GM12878 (cell line): ENCODE results near the gene EIF1. TPM values are rescaled to one million over a fixed set of nuclear protein-coding genes. Genes with fewer than 3 reads are reported as not detected.

Source experiments
- ATAC-seq: fragments of 200-7000 bp; cut with Tn5 transposase; 3 replicates; pipeline ENCODE4 v1.9.1; 2020; ENCODE audit warnings: mild to moderate bottlenecking, moderate library complexity
- BruUV-seq: library from RNA; stranded (reverse); fragments of 400-500 nt; replicated peaks from 2 replicates; lab custom pipeline; 2021; lab: Mats Ljungman, UMichigan
- CTCF ChIA-PET: fragments of 300-600 bp; sonication (Branson Sonifier 250); formaldehyde crosslinking; extraction: SDS; loops from one replicate; lab custom pipeline; 2021; ENCODE audit warnings: inconsistent platforms; lab: Yijun Ruan, JAX
- POLR2A ChIA-PET: fragments of 350-600 bp; formaldehyde crosslinking; extraction: SDS; loops from one replicate; lab custom pipeline; 2021; ENCODE audit warnings: inconsistent platforms; lab: Charles Lee
- RAD21 ChIA-PET: fragments of 300-600 bp; sonication (Branson Sonifier 250); formaldehyde crosslinking; loops from one replicate; lab custom pipeline; 2023; ENCODE audit warnings: antibody characterized with exemption; ENCODE audit not compliant: unreplicated experiment; lab: Charles Lee
- SMC1A ChIA-PET: fragments of 300-600 bp; sonication (Branson Sonifier 250); formaldehyde crosslinking; loops from one replicate; lab custom pipeline; 2023; ENCODE audit not compliant: unreplicated experiment, uncharacterized antibody; lab: Charles Lee
- DNase-seq: peaks from one replicate; pipeline ENCODE4 v3.0.0-alpha.2; 2011; ENCODE audit warnings: low read depth, low spot score
- FAIRE-seq: peaks from 3 replicates; lab custom pipeline; 2011; peaks lifted over from hg19 to GRCh38; lab: Jason Lieb, UNC
- H2AFZ ChIP-seq: 2 replicates; pipeline ENCODE4 v1.6.0; 2011; ENCODE audit warnings: low read depth, low read length, control low read depth; ENCODE audit not compliant: control insufficient read depth
- H3K27ac ChIP-seq: 2 replicates; pipeline ENCODE4 v1.5.1; 2011; ENCODE audit warnings: control low read depth; ENCODE audit not compliant: control insufficient read depth, insufficient read depth
- H3K27me3 ChIP-seq, 2 experiments: replicated peaks in 1 of 2; 2 replicates each; pipeline versions ENCODE4 v1.6.0 to v1.6.1; 2011; ENCODE audit warnings: low read length in 1 of 2; ENCODE audit not compliant: control insufficient read depth in 2 of 2, insufficient read depth in 2 of 2
- H3K36me3 ChIP-seq, 2 experiments: 2 replicates each; pipeline ENCODE4 v1.5.1; 2011; ENCODE audit warnings: low read length in 1 of 2; ENCODE audit not compliant: control insufficient read depth in 2 of 2, insufficient read depth in 2 of 2
- H3K4me1 ChIP-seq: 2 replicates; pipeline ENCODE4 v1.6.1; 2011; ENCODE audit warnings: mild to moderate bottlenecking, low read length, moderate library complexity, mixed read lengths; ENCODE audit not compliant: control insufficient read depth, insufficient read depth
- H3K4me2 ChIP-seq: 2 replicates; pipeline ENCODE4 v1.6.0; 2011; ENCODE audit warnings: control low read depth; ENCODE audit not compliant: control insufficient read depth, insufficient read depth
- H3K4me3 ChIP-seq: fragments of 200-600 bp; sonication (generic); 2 replicates; pipeline ENCODE4 v1.5.1; 2016
- H3K79me2 ChIP-seq: 2 replicates; pipeline ENCODE4 v1.6.0; 2011; ENCODE audit warnings: low read length; ENCODE audit not compliant: control insufficient read depth, insufficient read depth
- H3K9ac ChIP-seq: 2 replicates; pipeline ENCODE4 v1.8.0; 2011; ENCODE audit warnings: low read length, control low read depth, mixed read lengths; ENCODE audit not compliant: control insufficient read depth, insufficient read depth
- H3K9me3 ChIP-seq: replicated peaks from 3 replicates; pipeline ENCODE4 v1.5.1; 2011; ENCODE audit warnings: mild to moderate bottlenecking, low read length; ENCODE audit not compliant: control insufficient read depth, insufficient read depth
- H4K20me1 ChIP-seq: 2 replicates; pipeline ENCODE4 v1.6.0; 2011; ENCODE audit not compliant: control insufficient read depth, insufficient read depth
- PBX3 ChIP-seq: IDR thresholded peaks from 2 replicates; pipeline ENCODE4 v1.6.1; 2011; ENCODE audit warnings: mild to moderate bottlenecking, low read depth, low read length, moderate library complexity; ENCODE audit not compliant: insufficient replicate concordance
- SMC3 ChIP-seq: IDR thresholded peaks from 2 replicates; pipeline ENCODE4 v1.6.1; 2011; ENCODE audit warnings: low read length, improper control_type of control experiment, borderline replicate concordance
- SRF ChIP-seq, 2 experiments: IDR thresholded peaks; 2 replicates each; pipeline ENCODE4 v1.6.1; 2011; ENCODE audit warnings: low read depth in 2 of 2, low read length in 2 of 2, mild to moderate bottlenecking in 1 of 2, moderate library complexity in 1 of 2
- WGBS: methylation state at CpG from one replicate; pipeline ENCODE4 v1.1.6; 2016; ENCODE audit warnings: low lambda C conversion rate; ENCODE audit not compliant: insufficient replicate concordance, insufficient coverage; ENCODE audit errors: missing lambda C conversion rate; 5-methylcytosine and 5-hydroxymethylcytosine counted together
- in situ Hi-C: fragments of 300-500 bp; cut with MboI; formaldehyde crosslinking; loops from 9 replicates; pipeline ENCODE4 v1.14.3; 2018; ENCODE audit warnings: mixed read lengths
- intact Hi-C: fragments of 100-400 bp; cut with micrococcal nuclease; formaldehyde crosslinking; loops from one replicate; pipeline ENCODE4 v1.14.2; 2022; ENCODE audit not compliant: unreplicated experiment
- polyA plus RNA-seq, 11 experiments: library from polyadenylated mRNA; depleted of rRNA in 4 of 11; unstranded in 6 of 11; stranded (reverse) in 5 of 11; fragments of >200 nt; fragmentation: Nextera tagmentation in 4 of 11; fragmentation: Illumina TruSeq in 1 of 11; extraction: Ambion mirVana in 4 of 11; extraction: Trizol in 1 of 11; gene quantifications; 1 replicate in 1 of 11; 2 replicates in 10 of 11; pipeline versions ENCODE4 v1.2.1 to v1.2.3, GENCODE V29; 2011 to 2016; ENCODE audit warnings: inconsistent platforms in 2 of 11, missing spikeins in 2 of 11, low read depth in 1 of 11
- total RNA-seq, 4 experiments: library from RNA; depleted of rRNA in 3 of 4; stranded (reverse); fragments of >200 nt in 3 of 4; fragmentation: Illumina TruSeq in 1 of 4; extraction: Trizol in 1 of 4; gene quantifications; 2 replicates each; pipeline versions ENCODE4 v1.2.1 to v1.2.3, GENCODE V29; 2013 to 2021

The EIF1 gene
- total and polyA plus RNA-seq, 10 of the 15 experiments (the other 5 are each of a cell fraction or from before 2014, with no cell fraction given): 39.4 to 815 (median 480) TPM

DNA sequence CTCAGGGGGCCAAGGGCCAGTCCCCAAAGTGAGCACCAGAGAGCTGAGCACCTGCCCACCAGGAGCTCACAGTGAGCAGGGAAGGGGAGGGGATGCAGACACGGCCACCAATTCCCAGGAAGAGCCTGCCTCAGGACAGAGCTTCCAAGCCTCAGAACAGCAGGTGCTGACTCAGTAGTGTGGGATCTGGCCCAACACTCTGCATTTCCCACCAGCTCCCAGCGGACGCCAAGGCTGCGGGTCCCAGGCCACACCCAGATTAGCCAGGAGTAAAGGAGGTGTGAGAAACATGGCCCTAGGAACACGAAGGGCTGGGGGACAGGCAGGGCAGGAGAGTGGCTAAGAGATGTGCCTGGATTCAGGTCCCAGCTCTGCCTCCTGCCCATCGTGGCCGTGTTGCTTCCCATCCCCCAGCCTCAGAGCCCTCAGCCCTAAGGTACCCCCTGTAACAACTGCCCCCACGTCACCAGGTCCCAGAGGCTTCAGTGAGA is 28.4 kb upstream of the EIF1 start:
- TF ChIP-seq SMC3: no peak
- no peak for TF ChIP-seq SRF (IDR thresholded peaks at IDR 0.05; ENCODE audit: low read depth in 2 of 2, low read length in 2 of 2)
- TF ChIP-seq PBX3: no peak
- TF ChIP-seq, all 136 proteins: peak for 0
- POLR2A ChIA-PET: no interaction called here

More for the DNA sequence above, 28.4 kb upstream of the EIF1 start:
- H3K9ac ChIP-seq: no peak overlapping the region
- H4K20me1 ChIP-seq: no peaks in the 10 kb centered on the region
- no peaks in the 10 kb centered on the region for H3K9me3 ChIP-seq
- ChIA-PET RAD21 (interaction anchor here (0.9 to 9.6 kb wide), 4 partner anchors 10 to 110 kb away, joined by 3 to 193 read pairs (median 5); no protein-coding TSS in a partner anchor), CTCF (interaction anchor here (0.5 to 12.0 kb wide), 9 partner anchors 10 to 750 kb away, joined by 3 to 420 read pairs (median 3); no protein-coding TSS in a partner anchor), SMC1A (interaction anchor here (0.8 to 2.9 kb wide), 3 partner anchors 11 to 1242 kb away, joined by 3 to 24 read pairs (median 3); partner anchors contain the start of gene TOP2A)
- no peak overlapping the region for H3K4me3 ChIP-seq
- DNase-seq (no peak), FAIRE-seq (no peak), ATAC-seq (no peak)
- BruUV-seq: no TSS peak
- H3K27ac ChIP-seq: no peak overlapping the region
- no peak overlapping the region for H2AFZ ChIP-seq
- 12% methylated on average over 8 of the region's 8 CpGs for WGBS
- no peaks in the 10 kb centered on the region for H3K36me3 ChIP-seq
- intact Hi-C loops (loop anchor here (5.0 kb wide), 4 partner anchors 68 to 858 kb away; no protein-coding TSS in a partner anchor), in situ Hi-C loops (loop anchor here (5.0 to 10.0 kb wide), 4 partner anchors 113 to 1045 kb away; no protein-coding TSS in a partner anchor)
- H3K27me3 ChIP-seq: no peaks in the 10 kb centered on the region; a peak in 1 of 4 replicates
- H3K4me1 ChIP-seq: no peaks in the 10 kb centered on the region; the same call in 1 of the 2 replicates
- no peak overlapping the region for H3K4me2 ChIP-seq
- H3K79me2 ChIP-seq: no peaks in the 10 kb centered on the region
